HepG2 (cell line): ENCODE results near the gene CYP4F2. TPM values are rescaled to one million over a fixed set of nuclear protein-coding genes. Genes with fewer than 3 reads are reported as not detected.

Experiments used
- ATF1 ChIP-seq: IDR thresholded peaks from 2 replicates; pipeline ENCODE4 v1.6.1; 2016; ENCODE audit warnings: mild to moderate bottlenecking, control low read depth
- DNMT1 ChIP-seq: sonication (generic); formaldehyde crosslinking; IDR thresholded peaks from 2 replicates; pipeline ENCODE4 v1.5.1; 2020; ENCODE audit warnings: mild to moderate bottlenecking, missing genetic modification reagents
- KDM3A ChIP-seq: IDR thresholded peaks from 2 replicates; pipeline ENCODE4 v1.6.1; 2018; ENCODE audit warnings: low read depth, missing compliant biosample characterization
- PAF1 ChIP-seq: IDR thresholded peaks from 2 replicates; pipeline ENCODE4 v1.6.1; 2016; ENCODE audit warnings: missing genetic modification reagents, missing compliant biosample characterization
- PLSCR1 ChIP-seq: sonication (generic); formaldehyde crosslinking; IDR thresholded peaks from 2 replicates; pipeline ENCODE4 v1.5.0; 2020; ENCODE audit warnings: missing genetic modification reagents, mild to moderate bottlenecking, borderline replicate concordance
- POLR2A ChIP-seq, 2 experiments: IDR thresholded peaks; 2 replicates each; pipeline ENCODE4 v1.6.1; 2011; ENCODE audit warnings: low read depth in 2 of 2, low read length in 2 of 2, mild to moderate bottlenecking in 1 of 2, moderate library complexity in 1 of 2; ENCODE audit not compliant: insufficient read depth in 1 of 2
- RAD21 ChIP-seq: fragments of 450-650 bp; formaldehyde crosslinking; IDR thresholded peaks from 2 replicates; pipeline ENCODE4 v1.5.0; 2020; ENCODE audit warnings: mild to moderate bottlenecking
- REST ChIP-seq, 2 experiments: IDR thresholded peaks; 2 replicates each; pipeline ENCODE4 v1.6.1; 2011 to 2012; ENCODE audit warnings: low read length in 2 of 2, borderline replicate concordance in 1 of 2, low read depth in 1 of 2, mild to moderate bottlenecking in 1 of 2, moderate library complexity in 1 of 2
- ZBTB4 ChIP-seq: sonication (generic); formaldehyde crosslinking; IDR thresholded peaks from 2 replicates; pipeline ENCODE4 v1.4.0; 2020; ENCODE audit warnings: missing genetic modification reagents, mild to moderate bottlenecking, borderline replicate concordance
- ZBTB42 ChIP-seq: sonication (generic); formaldehyde crosslinking; IDR thresholded peaks from 2 replicates; pipeline ENCODE4 v1.5.0; 2020; ENCODE audit warnings: mild to moderate bottlenecking, missing genetic modification reagents
- ZFP91 ChIP-seq: sonication (generic); formaldehyde crosslinking; IDR thresholded peaks from 2 replicates; pipeline ENCODE4 v1.9.0; 2022; ENCODE audit warnings: missing genetic modification reagents, mild to moderate bottlenecking, borderline replicate concordance
- ZNF337 ChIP-seq: sonication (generic); formaldehyde crosslinking; IDR thresholded peaks from 2 replicates; pipeline ENCODE4 v1.5.1; 2020; ENCODE audit warnings: missing genetic modification reagents, low read depth, mild to moderate bottlenecking, borderline replicate concordance
- ZNF580 ChIP-seq: IDR thresholded peaks from 2 replicates; pipeline ENCODE4 v1.6.1; 2016; ENCODE audit warnings: low read depth, borderline replicate concordance
- ZNF710 ChIP-seq: sonication (generic); formaldehyde crosslinking; IDR thresholded peaks from 2 replicates; pipeline ENCODE4 v1.5.0; 2020; ENCODE audit warnings: mild to moderate bottlenecking, missing genetic modification reagents, borderline replicate concordance
- ZNF713 ChIP-seq: sonication (generic); formaldehyde crosslinking; IDR thresholded peaks from 2 replicates; pipeline ENCODE4 v1.4.0; 2020; ENCODE audit warnings: mild to moderate bottlenecking, missing genetic modification reagents
- ZSCAN30 ChIP-seq: sonication (generic); formaldehyde crosslinking; IDR thresholded peaks from 2 replicates; pipeline ENCODE4 v1.5.0; 2020; ENCODE audit warnings: mild to moderate bottlenecking, missing genetic modification reagents
- polyA plus RNA-seq, 8 experiments: library from polyadenylated mRNA; depleted of rRNA in 3 of 8; stranded (reverse) in 7 of 8; unstranded in 1 of 8; fragments of >200 nt; fragmentation: Illumina TruSeq in 4 of 8; extraction: Trizol in 4 of 8; gene quantifications; 2 replicates each; pipeline versions ENCODE4 v1.2.1 to v1.2.3, GENCODE V29; 2011 to 2016; ENCODE audit warnings: low read depth in 4 of 8, missing spikeins in 1 of 8, mixed read lengths in 1 of 8; ENCODE audit not compliant: insufficient read depth in 1 of 8
- total RNA-seq, 5 experiments: library from RNA; depleted of rRNA; stranded (reverse); fragments of >200 nt; fragmentation: Illumina TruSeq; extraction: Trizol; gene quantifications; 2 replicates each; pipeline ENCODE4 v1.2.3, GENCODE V29; 2016; ENCODE audit warnings: low read depth in 1 of 5

Gene CYP4F2
- total and polyA plus RNA-seq, 2 of the 13 experiments (the other 11 are each of a cell fraction or from before 2014, with no cell fraction given) = 3.7 to 3.9 TPM

GRCh38 chr19:15836330-15837220, 61.3 kb downstream of the CYP4F2 start (continued):
- TF ChIP-seq REST (IDR thresholded peaks at IDR 0.05; ENCODE audit: borderline replicate concordance in 1 of 2, low read depth in 1 of 2, low read length in 2 of 2) = no peak
- no peak for TF ChIP-seq ZSCAN30 (CRISPR knock-in tag)
- no peak for TF ChIP-seq ZBTB4 (CRISPR knock-in tag)
- TF ChIP-seq ZNF713 (CRISPR knock-in tag) = no peak
- 0 out of 2 replicates have a peak, but pooled peaks have one; percentile 60 for TF ChIP-seq DNMT1
- no peak for TF ChIP-seq ZBTB42 (CRISPR knock-in tag)
- peak; percentile 74; the same call in 1 of the 2 replicates for TF ChIP-seq ZFP91
- TF ChIP-seq KDM3A (CRISPR knock-in tag) = peak; percentile 74; the same call in 1 of the 2 replicates
- no peak for TF ChIP-seq ZNF580
- TF ChIP-seq PAF1 (CRISPR knock-in tag) = no peak
- TF ChIP-seq ZNF337 (CRISPR knock-in tag) = no peak
- no peak for TF ChIP-seq ZNF710 (CRISPR knock-in tag)
- TF ChIP-seq PLSCR1 = no peak
- peak; percentile 63 to 68 for TF ChIP-seq POLR2A (IDR thresholded peaks at IDR 0.05; ENCODE audit: insufficient read depth in 1 of 2, low read depth in 2 of 2, low read length in 2 of 2)
- peak; percentile 46 for TF ChIP-seq RAD21 (CRISPR knock-in tag)
- peak; percentile 69; the same call in 1 of the 2 replicates for TF ChIP-seq ATF1 (CRISPR knock-in tag)
